HG02678 (cell line): Measurements from ENCODE around the gene IFT81.
"Not testable (repeated sequence)": the region's sequence is repeated elsewhere in the genome, so short reads cannot be mapped to it uniquely, and the experiment has no call there.

Experiments
- ATAC-seq: cut with Tn5 transposase; IDR thresholded peaks from one replicate; pipeline ENCODE4 v1.9.1; 2021; ENCODE audit warnings: mild to moderate bottlenecking, moderate library complexity; ENCODE audit not compliant: unreplicated experiment

Gene IFT81

DNA sequence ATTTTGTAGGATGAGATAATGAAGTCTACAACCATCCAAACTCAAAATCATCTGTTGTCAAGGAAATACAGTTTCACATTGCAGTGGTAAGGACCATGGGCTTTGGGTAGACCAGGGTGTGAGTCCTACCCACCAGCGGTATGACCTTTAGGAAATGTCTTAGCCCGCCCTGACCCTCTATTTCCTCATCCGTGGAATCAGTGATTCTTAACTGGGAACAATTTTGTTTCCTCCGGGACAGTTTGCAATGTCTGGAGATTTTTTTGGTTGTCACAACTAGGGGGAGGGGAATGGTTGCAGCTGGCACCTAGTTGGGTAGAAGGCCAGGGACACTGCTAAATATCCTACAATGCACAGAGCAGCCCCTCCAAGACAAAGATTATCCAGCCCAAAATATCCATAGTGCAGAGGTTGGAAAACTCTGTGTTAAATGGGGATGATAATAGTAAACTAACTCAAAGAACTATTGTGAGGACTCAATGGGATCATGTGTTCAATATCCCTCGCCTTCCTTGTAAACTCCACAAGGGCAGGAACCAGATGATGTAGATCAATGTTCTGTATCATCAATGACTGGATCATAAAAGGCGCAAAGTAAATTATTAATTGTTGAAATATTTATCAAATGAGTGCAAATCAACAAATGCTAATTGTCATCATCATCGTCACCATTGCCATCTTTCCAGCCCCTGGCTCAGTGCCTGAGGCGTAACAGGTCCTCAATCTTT, 15.7 kb upstream of the IFT81 start:
- no peak for ATAC-seq

GRCh38 chr12:110109037-110109836, 14.9 kb upstream of the IFT81 start:
- no peak for ATAC-seq

DNA sequence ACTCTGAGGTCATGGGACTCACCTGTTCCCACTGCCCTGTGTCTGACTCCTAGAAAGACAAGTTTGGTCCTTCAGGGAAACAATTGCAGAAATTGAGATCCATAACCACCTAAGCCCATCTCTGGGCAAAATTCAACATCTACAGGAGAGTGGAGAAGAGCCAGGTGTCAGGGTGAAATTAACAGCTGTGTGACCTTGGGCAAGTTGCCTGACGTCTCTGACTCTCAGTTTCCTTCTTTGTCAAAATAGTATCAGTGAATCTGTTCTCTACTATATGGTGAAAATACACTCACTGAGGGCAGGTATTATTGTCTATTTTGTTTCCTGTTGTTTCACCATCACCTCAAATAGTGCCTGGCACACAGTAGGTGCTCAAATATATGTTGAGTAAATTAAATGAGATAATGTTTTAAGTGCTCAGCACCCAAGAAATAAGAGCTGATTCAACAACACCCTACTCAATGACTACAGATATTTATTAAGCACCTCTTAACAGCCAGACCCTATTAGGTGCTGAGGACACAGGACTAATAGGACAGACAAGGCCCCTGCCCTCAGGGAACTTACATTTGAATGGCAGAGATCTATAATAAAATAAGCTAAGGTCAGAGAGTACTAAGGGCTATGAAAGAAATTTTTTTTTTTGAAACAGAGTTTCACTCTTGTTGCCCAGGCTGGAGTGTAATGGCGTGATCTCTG, 14.2 kb upstream of the IFT81 start:
- no peak for ATAC-seq

GRCh38 chr12:110111476-110112334, 12.5 kb upstream of the IFT81 start:
- no peak for ATAC-seq

- ATAC-seq: no peak
These were observed 11.9 kb upstream of the IFT81 start for GRCh38 chr12:110112335-110112660.

DNA sequence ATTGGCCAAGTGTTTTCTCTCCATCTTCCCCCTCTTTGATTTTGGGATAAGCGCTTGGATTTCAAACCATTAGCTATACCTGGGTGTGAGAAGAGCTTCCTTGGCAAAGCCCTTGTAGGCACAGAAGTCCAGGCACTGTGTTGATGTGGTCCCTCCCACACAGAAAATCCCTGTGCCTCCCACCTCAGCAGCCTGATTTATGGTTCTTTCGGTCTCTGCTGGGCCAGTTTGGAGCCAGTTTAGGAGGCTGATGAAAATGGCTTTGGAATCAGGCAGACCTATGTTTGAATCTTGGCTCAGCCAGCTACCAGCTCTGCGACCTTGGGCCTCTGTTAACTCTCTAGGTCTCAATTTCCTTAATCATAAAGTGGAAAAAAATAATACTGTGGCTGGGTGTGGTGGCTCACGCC, 9.6 kb upstream of the IFT81 start:
- no peak for ATAC-seq

- no peak for ATAC-seq
These were observed 8.5 kb upstream of the IFT81 start for GRCh38 chr12:110115675-110116074.

DNA sequence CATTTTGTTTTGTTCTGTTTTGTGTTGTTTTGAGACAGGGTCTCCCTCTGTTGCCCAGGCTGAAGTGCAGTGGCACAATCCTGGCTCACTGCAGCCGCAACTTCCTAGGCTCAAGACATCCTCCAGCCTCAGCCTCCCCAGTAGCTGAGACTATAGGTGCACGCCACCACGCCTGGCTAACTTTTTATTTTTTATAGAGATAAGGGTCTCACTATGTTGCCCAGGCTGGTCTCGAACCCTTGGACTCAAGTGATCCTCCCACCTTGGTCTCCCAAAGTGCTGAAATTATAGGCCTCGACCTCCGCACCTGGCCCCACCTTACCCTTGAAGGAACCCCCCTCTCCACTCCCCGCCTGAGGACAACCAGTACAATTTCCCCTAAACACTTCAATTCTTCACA, 7.5 kb upstream of the IFT81 start:
- ATAC-seq: no peak

- ATAC-seq: not testable (repeated sequence)
These were observed 6.9 kb upstream of the IFT81 start for GRCh38 chr12:110117210-110117609.

GRCh38 chr12:110117956-110118685, 6.0 kb upstream of the IFT81 start:
- ATAC-seq: no peak

GRCh38 chr12:110122929-110123328, 1.2 kb upstream of the IFT81 start:
- ATAC-seq: no peak

- ATAC-seq: no peak
These were observed 263 bp upstream of the IFT81 start for GRCh38 chr12:110123919-110124268.

DNA sequence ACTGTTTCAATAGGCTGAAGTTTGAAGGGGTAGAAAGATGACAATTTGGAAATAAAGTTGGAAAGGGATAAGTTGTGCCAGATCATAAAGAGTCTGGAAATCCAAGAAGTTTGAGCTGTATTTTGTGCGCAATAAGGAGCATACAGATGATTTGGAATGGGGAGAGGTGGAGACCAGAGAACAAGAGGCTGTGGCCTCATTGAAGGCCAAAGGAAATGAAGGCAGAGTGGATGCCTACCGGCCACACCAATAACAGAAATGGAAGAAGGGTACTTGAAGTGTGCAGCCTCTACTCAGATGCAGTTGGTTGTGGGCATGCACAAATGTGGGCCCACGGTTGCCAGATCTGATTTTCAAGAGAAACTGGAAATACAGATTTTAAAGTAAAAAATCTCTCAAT, 2.4 kb downstream of the IFT81 start:
- ATAC-seq: no peak

DNA sequence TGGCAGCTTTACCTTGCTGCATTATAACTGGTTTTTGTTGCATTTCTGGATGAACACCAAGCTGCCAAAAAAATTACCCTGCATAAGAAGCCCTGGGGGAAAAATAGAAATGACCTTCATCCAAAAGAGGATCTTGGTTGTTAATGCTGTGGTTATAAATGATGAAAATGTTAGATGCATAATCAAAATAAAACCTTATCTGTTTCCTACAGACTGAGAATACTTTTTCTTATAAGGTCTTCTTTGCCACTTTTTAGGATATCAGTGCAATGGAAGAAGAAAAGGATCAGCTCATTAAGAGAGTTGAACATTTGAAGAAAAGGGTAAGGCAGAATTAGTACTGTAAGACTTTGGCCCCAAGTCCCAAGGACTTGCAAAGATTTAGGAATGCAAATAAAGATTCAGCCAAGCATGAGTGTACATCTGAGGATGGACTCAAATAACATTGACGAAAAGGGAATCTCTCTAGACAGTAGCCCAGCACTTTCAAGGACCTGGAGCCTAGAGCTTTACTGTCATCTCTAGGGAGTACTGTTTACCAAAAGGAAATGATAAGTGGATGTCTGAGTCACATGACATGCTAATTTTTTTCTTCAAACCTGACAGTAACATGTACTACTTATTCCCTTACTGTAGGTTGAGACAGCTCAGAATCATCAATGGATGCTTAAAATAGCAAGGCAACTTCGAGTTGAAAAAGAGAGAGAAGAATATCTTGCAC, 10.7 kb downstream of the IFT81 start:
- no peak for ATAC-seq

DNA sequence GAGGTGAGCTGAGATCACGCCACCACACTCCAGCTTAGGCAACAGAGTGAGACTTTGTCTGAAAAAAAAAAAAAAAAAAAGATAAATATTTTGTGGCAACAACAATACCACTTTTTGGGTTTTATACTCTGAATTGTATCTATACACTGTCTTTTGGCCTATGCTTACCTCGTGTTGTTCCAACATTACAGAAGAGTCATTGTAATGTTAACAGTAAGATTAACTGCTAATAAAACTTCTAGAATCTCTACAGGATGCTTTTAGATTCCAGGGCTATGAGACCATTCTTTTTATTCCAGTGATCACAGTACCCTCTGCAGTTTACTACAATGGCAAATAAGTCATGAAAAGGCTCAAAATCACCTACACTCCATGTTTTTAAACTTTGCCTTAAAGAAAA, 11.6 kb downstream of the IFT81 start:
- ATAC-seq: no peak

DNA sequence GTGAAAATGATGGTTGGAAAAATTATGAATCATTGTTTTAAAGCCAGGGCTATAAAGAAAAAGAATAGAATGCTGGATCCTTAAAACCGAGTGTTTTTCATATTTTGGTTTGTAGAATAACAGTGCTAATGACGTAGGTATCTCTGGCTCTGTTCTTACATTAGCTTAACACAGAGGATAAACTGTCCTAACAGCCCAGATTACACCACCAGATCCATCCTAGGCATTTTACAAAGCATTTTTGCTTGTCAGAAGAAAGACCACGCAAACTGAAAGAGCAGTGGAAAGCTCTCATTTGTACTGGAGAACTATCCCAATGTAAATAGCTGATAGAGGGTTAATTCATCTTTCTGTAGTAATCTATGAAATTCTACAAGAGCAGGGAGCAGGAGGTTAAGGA, 13.6 kb downstream of the IFT81 start:
- no peak for ATAC-seq

GRCh38 chr12:110141389-110141788, 17.2 kb downstream of the IFT81 start:
- ATAC-seq: no peak

DNA sequence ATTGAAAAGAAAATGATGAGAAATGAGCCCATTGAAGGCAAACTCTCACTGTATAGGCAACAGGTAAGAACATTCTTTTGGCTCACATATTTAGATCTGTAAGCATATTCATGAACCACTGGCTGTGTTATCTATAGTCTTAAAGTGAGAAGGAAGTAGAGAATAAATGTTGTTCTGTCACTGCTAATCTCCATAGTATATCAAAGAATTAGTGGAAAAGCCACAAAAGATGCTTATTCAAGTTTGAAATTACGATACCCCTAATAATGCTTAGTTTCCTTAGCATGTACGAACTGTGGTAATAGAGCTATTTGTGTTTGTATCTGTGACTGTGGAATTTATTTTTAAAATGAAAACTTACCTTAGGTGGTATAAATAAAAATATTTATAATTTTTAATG, 22.8 kb downstream of the IFT81 start:
- ATAC-seq: no peak

- ATAC-seq: no peak
These were observed 25.0 kb downstream of the IFT81 start for GRCh38 chr12:110149086-110149660.
